GM12873 (cell line): ENCODE data around the gene GPC6.
A peak's percentile ranks its signal among the peaks of the same experiment; 100 is the strongest.

Experiments
- CTCF ChIP-seq: IDR thresholded peaks from 2 replicates; pipeline ENCODE4 v1.5.1; 2012; ENCODE audit warnings: low read depth, mild to moderate bottlenecking, moderate library complexity, low read length, control low read depth; ENCODE audit not compliant: insufficient read depth; ENCODE audit errors: missing control alignments

The GPC6 gene

DNA sequence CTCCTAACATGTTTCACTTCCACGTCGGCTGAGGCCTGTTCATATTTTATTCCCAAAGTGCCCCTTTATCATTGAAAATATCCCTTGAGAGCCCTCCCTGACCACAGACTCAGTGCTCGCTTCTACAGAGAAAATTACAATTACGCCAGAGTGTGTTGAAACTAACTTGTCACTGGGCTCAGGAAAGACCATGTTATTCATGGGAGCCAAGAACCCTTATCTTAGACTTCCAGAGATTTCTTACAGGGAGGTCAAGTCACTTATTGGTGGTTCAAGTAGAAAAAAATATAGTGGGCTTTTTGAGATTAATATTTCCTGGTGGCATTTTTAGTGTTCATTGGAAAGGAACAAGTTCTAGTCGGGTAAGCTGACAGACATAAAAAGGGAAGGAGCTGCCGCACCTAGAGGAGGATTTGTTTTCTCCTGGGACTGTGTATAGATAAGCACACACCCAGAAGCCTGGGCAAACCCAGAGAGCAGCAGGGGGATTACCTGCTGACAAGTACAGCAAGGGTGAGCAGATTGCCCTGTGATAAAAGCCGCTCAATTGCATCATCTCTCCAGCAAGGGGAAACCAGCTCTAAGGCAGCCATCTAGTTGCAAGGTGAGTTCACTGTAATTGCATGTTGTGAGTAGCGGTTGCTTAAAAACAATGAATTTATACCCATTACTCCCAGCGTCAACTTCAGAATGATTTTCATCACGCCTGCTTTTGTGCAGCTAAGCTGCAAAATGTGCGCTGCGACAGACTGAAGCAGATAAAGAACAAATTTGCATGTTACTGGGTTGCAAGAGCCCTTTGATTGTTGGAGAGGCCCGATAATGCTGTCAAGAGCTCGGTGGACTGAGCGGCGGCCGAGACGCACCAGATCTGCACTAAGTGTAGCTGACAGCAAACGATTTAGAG lies 1206.7 kb downstream of the GPC6 start:
- no peak for TF ChIP-seq CTCF

DNA sequence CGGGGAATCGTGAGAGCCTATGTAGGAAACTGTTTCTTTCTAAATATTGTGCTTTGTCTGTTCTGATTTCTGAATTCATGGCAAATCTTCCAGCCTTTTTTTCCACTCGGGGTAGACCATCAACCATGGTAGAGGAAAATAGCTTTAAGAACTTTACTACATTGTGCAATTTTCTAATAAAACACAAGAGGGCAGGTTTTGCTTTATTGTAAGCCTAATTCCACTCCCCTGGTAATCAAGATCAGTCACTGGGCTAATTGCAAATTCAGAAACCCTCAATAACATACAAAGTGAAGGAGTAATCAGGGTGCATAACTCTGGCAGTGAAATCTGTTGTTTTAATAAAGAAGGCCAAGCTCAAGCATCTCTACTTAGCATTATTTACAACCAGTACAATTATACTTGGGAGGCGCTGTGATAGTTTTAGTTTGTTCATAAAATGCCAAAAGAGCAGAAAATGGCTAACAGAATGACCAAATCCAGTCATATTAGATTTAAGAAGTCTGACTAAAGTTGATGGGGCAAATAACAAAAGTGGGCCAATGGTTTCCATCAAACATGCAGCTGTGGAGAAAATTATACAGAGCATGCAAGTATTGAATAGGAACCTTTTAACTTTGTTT lies 1209.1 kb downstream of the GPC6 start:
- TF ChIP-seq CTCF = peak; percentile 54

- no peak for TF ChIP-seq CTCF
Measured at GRCh38 chr13:94444826-94445225, 1218.2 kb downstream of the GPC6 start.

- no peak for TF ChIP-seq CTCF
Measured at GRCh38 chr13:94454334-94454733, 1227.7 kb downstream of the GPC6 start.

- TF ChIP-seq CTCF = no peak
Measured at GRCh38 chr13:94454906-94455305, 1228.3 kb downstream of the GPC6 start.

GRCh38 chr13:94455414-94455813 lies 1228.8 kb downstream of the GPC6 start:
- no peak for TF ChIP-seq CTCF
